ENCODE results near the gene LRFN2. TPM values are rescaled to one million over a fixed set of nuclear protein-coding genes. Genes with fewer than 3 reads are reported as not detected.

The LRFN2 gene
- total RNA-seq, 1 donor from 2014 or later = not detected

DNA sequence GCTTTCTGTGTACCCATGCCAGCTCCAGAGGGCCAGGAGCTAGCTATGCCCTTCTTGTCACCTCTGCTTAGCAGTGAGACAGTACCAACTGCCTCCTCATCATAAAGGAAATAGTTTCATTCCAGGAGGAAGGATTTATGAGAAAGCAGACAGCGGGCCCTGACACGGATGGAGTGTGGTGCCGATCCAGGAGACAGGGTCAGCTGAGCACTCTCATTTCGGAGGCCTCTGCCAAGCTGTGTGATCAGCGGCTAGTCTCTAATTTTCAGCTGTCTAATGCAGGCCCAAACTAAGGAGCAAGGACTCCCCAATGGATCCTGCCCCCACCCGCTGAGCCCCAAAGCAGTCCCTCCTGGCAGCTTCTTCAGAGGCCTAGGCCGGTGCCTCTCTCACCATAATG, 103.1 kb downstream of the LRFN2 start:
- Histone ChIP-seq H3K9me3 (replicated peaks) (no peaks in the 10 kb centered on the region), H3K4me3 (no peak overlapping the region), H3K36me3 (no peaks in the 10 kb centered on the region), H3K27ac (replicated peaks) (no peak overlapping the region), H3K4me1 (no peaks in the 10 kb centered on the region), H3K27me3 (ENCODE audit: low read depth) (peaks cover 96% of the 10 kb centered on the region)
- intact Hi-C loops (cut with micrococcal nuclease) = no loop called here
- TF ChIP-seq CTCF (IDR thresholded peaks at IDR 0.05; ENCODE audit: borderline replicate concordance) = no peak
- DNase-seq = no peak

GRCh38 chr6:40482532-40482931, 104.6 kb downstream of the LRFN2 start:
- Histone ChIP-seq H3K36me3 (no peaks in the 10 kb centered on the region), H3K27me3 (ENCODE audit: low read depth) (peaks cover 98% of the 10 kb centered on the region), H3K4me1 (no peaks in the 10 kb centered on the region), H3K27ac (replicated peaks) (no peak overlapping the region), H3K4me3 (no peak overlapping the region), H3K9me3 (replicated peaks) (no peaks in the 10 kb centered on the region)
- intact Hi-C loops (cut with micrococcal nuclease) = no loop called here
- DNase-seq = no peak
- TF ChIP-seq CTCF (IDR thresholded peaks at IDR 0.05; ENCODE audit: borderline replicate concordance) = no peak

DNA sequence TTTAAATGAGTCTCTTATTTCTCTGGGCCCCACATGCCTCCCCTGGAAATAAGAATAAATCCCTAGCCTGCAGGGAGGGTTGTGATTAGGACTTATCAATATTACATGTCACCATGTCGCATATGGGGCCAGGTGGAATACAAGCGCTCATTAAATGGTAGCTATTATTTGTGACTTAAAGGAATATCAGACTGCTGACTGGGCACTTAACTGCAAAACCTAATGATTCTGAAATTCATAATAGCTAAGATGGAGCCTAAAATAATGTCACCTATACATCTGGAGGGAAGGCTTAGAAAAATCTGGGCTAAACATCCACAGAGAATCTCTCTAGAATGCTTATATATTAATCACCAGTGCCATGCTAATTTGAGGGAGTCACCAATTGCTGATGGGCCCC, 106.5 kb downstream of the LRFN2 start:
- H3K9me3 ChIP-seq (replicated peaks) = no peaks in the 10 kb centered on the region
- H3K4me3 ChIP-seq = no peak overlapping the region
- DNase-seq = no peak
- H3K36me3 ChIP-seq = no peaks in the 10 kb centered on the region
- intact Hi-C loops (cut with micrococcal nuclease) = no loop called here
- no peak for TF ChIP-seq CTCF (IDR thresholded peaks at IDR 0.05; ENCODE audit: borderline replicate concordance)
- no peaks in the 10 kb centered on the region for H3K4me1 ChIP-seq
- no peak overlapping the region for H3K27ac ChIP-seq (replicated peaks)
- H3K27me3 ChIP-seq (ENCODE audit: low read depth) = peaks cover 92% of the 10 kb centered on the region

GRCh38 chr6:40479706-40480105, 107.5 kb downstream of the LRFN2 start:
- no peaks in the 10 kb centered on the region for H3K4me1 ChIP-seq
- no peaks in the 10 kb centered on the region for H3K9me3 ChIP-seq (replicated peaks)
- intact Hi-C loops (cut with micrococcal nuclease) = no loop called here
- peaks cover 92% of the 10 kb centered on the region for H3K27me3 ChIP-seq (ENCODE audit: low read depth)
- no peak overlapping the region for H3K27ac ChIP-seq (replicated peaks)
- no peak overlapping the region for H3K4me3 ChIP-seq
- DNase-seq = no peak
- no peaks in the 10 kb centered on the region for H3K36me3 ChIP-seq
- no peak for TF ChIP-seq CTCF (IDR thresholded peaks at IDR 0.05; ENCODE audit: borderline replicate concordance)

DNA sequence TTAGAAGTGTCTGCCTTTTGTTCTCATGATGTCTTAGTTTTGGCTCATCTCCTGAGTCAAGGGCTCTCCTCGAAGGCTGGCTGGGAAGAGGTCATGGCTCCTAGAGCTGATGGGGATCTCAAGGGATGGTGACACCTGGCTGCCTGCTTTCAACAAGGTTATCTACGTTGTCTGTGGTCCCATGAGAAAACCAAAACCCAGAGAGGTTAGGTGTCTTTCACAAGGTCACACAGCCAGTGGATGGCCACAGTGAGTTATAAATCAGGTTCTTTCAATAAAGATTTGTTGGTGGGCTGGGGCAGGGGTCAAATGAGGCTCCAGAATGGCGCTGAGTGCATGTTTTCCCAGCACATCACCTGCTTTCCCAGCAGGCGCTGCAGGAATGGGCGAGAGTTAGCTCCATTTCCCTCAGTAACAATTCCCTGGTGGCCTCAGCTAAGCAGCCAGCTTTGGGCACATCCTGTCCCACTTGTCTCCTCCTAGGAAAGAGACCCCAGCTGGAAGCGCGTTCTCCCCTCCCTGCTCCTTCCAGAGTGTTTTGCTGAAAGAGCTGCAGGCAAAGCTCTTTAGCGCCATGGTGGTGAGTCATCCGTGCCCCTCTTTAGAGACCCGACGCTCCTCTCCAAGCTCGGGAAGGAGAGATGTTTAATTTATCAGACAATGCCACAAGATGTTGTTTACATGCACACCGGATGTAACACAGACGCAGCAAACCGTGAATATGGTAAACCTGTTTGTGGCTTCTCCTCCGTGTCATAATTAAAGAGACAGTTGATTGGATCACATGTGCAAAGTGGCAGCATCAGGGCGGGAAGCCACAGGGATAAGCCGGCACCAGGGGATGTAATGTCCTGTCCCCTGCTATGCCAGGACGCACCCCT, 109.7 kb downstream of the LRFN2 start:
- Histone ChIP-seq H3K4me3 (no peak overlapping the region), H3K36me3 (no peaks in the 10 kb centered on the region), H3K27ac (replicated peaks) (no peak overlapping the region), H3K9me3 (replicated peaks) (no peaks in the 10 kb centered on the region), H3K27me3 (ENCODE audit: low read depth) (peaks cover 92% of the 10 kb centered on the region), H3K4me1 (no peaks in the 10 kb centered on the region)
- no peak for DNase-seq
- intact Hi-C loops (cut with micrococcal nuclease) = no loop called here
- TF ChIP-seq CTCF (IDR thresholded peaks at IDR 0.05; ENCODE audit: borderline replicate concordance) = no peak

Measured in left ventricle myocardium inferior (tissue), 1 donor.